T-helper 2 cell treated with Interferon-gamma antibody and Interleukin-4, amounts not matched to agents 100 ng/mL and 5 ng/mL, for 36 hours (primary cell): ENCODE measurements around the gene GPC3. TPM values are rescaled to one million over a fixed set of nuclear protein-coding genes. Genes with fewer than 3 reads are reported as not detected.

Experiments used
- intact Hi-C: fragments of 100-400 bp; cut with micrococcal nuclease; formaldehyde crosslinking; loops from one replicate; pipeline ENCODE4 v1.15.1; 2023
- total RNA-seq: library from RNA; stranded (reverse); gene quantifications from 2 replicates; pipeline ENCODE4 v1.2.3, GENCODE V29; 2022

Gene GPC3
- total RNA-seq, 1 donor from 2014 or later, result 0.45 TPM

- intact Hi-C loops, result no loop called here
Observed at GRCh38 chrX:133929836-133930464, 55.4 kb downstream of the GPC3 start.

DNA sequence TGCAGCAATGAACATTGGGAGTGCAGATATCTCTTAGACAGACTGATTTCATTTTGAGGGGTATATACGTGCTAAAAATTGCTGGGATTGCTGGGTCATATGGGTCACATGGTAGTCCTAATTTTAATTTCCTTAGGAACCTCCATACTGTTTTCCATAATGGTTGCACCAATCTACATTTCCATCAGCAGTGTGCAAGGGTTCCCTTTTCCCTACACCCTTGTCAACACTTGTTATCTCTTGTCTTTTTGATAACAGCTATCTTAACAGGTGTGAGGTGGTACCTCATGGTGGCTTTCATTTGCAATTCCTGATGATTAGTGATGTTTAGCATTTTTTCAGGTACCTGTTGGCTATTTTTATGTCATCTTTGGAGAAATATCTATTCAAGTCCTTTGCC lies 57.0 kb downstream of the GPC3 start:
- intact Hi-C loops, result no loop called here

DNA sequence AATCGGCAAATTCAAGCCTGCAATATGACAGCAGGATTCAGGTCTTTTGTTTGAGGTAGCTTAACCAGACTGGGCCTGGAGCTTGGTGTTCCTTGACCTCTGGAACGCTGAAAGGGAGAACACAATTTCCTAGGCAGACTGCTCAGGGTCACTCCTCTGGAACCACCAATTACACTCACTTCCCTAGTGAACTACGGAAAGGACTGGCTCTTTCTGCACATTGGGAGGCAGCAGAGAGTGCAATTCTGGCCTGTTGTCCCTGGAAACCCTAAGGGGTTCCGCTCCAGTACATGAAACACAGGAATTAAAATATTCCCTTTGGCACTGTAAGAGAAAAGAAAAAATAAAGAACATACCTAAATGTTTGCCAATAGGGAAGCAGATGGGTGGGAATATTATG lies 58.6 kb downstream of the GPC3 start:
- intact Hi-C loops, result no loop called here

DNA sequence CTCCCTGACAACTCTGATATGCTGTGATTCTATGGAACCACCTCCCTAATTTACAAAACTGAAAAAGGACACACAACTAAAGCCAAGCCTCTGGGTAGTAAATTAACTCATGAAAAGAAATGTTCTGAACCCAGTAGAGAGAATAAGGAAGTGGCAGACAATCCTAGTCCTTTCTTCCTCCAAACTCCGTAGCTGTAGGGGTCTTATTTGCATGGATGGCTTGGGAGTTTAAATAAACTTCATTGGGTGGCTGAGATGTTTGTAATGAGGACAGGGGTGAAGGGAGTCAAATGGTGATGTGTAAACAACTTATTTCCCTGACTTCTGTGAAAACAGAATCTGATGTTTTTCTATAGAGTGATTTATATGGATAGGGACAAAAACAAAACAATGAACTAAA lies 59.3 kb downstream of the GPC3 start:
- intact Hi-C loops, result no loop called here

GRCh38 chrX:133924548-133924947 lies 60.8 kb downstream of the GPC3 start:
- intact Hi-C loops, result loop anchor here (5.0 kb wide), 2 partner anchors 263 to 453 kb away; no protein-coding TSS in a partner anchor

- intact Hi-C loops, result loop anchor here (2.0 to 5.0 kb wide), 4 partner anchors 103 to 454 kb away; no protein-coding TSS in a partner anchor
Observed at GRCh38 chrX:133923548-133923947, 61.8 kb downstream of the GPC3 start.

GRCh38 chrX:133923113-133923512 lies 62.3 kb downstream of the GPC3 start:
- intact Hi-C loops, result loop anchor here (2.0 to 5.0 kb wide), 4 partner anchors 104 to 454 kb away; no protein-coding TSS in a partner anchor

- intact Hi-C loops, result loop anchor here (2.0 to 5.0 kb wide), 4 partner anchors 104 to 455 kb away; no protein-coding TSS in a partner anchor
Observed at GRCh38 chrX:133922390-133922771, 63.0 kb downstream of the GPC3 start.

DNA sequence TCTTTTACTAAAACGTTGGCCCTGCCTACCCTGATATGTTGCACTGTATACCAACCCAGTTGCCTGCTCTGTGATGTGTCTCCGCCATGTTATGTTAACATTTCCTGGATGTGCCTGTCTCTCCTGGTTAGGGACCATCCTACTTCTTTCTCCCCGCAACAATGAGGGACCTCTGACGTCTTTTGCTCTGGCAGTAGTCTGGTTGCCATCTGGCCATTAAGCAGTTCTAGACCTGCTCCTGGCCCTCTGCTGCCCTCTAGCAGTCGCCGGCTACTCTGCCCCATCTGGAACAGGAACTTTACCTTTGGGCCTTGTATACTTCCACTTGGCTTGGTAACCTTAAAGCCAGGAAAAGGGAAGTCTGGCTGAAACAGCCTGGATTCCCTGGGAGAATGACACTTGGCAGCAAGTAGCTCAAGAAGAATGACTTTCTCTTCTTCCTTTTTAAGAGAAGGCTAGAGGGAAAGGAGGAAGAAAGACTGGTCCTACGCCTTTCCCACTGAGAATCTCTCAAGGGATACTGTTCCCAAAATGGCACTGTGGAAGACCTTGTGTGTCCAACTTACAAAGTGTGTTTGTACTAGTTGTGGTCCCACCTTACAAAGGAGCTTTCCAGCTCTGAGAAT lies 63.5 kb downstream of the GPC3 start:
- intact Hi-C loops, result loop anchor here (2.0 to 5.0 kb wide), 4 partner anchors 105 to 455 kb away; no protein-coding TSS in a partner anchor

DNA sequence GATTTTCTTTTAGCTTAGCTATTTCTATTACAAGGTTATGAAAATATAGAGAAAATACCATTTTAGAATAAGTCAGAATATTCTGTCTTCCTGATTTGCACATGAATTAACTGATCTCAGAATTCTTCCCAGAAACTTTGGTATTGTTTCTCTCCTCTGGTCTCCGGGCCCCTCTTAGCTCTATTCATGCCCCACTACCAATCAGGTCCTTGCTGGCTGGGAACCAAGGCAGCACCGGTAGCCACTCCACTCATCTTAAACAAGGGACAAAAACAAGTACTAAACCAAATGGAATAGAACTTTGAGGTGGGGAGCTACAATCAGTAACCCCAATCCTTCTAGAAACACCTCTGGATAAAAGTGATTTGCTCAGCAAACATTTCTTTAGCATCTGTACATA lies 64.3 kb downstream of the GPC3 start:
- intact Hi-C loops, result loop anchor here (5.0 kb wide), 2 partner anchors 266 to 456 kb away; no protein-coding TSS in a partner anchor

- intact Hi-C loops, result no loop called here
Observed at GRCh38 chrX:133918361-133918771, 67.0 kb downstream of the GPC3 start.

DNA sequence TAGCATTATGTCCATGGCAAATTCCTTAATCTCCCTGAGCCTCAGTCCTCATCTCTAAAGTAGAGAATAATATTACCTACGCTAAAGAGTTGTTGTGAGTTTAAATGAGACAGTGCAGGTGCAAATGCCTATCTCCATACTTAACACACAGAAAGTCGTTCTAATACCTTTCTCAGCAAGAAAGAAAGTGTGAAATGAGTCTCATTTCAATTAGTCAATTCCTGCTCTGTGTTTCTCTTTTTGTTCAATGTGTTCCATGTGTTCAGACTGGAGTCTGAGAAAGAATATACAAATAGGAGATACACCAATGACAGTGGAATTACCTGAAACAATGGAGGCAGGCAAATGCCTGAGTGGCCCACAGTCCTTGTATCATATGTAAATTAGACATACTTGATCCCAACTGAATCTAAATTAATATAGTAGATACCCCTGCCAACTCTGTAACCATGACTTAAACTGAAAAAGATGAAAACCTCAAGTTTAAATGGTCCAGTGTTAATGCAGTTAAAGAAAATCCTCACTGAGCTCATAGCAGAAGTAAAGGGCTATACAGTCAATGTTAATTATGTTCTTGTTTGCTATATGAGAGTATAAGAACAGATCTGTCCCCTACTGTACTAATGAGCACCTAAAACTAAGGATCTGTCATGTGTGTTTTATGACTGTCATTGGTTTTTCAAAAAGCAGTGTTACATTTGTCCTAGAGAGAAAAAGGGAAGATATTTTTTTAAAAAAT lies 68.2 kb downstream of the GPC3 start:
- intact Hi-C loops, result no loop called here

- intact Hi-C loops, result no loop called here
Observed at GRCh38 chrX:133913658-133914388, 71.6 kb downstream of the GPC3 start.

DNA sequence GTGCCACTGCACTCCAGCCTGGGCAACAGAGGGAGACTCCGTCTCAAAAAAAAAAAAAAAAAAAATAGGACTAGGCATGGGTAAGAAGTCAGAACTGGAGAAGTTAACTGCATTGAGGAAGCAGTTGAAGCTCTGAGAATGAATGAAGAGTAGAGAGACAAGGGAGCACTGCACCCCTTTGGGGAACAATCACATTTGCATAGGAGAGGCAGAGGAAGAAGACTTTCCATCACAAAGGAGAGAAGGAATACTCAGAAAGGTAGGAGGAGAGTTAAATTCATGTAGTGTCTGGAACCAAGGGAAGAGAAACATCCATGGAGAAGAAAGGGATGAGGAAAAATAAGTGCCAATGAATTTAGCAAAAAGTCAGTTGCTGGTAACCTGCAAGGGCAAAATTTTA lies 72.4 kb downstream of the GPC3 start:
- intact Hi-C loops, result no loop called here

- intact Hi-C loops, result no loop called here
Observed at GRCh38 chrX:133911825-133912495, 73.4 kb downstream of the GPC3 start.

- intact Hi-C loops, result no loop called here
Observed at GRCh38 chrX:133910539-133910938, 74.9 kb downstream of the GPC3 start.

- intact Hi-C loops, result no loop called here
Observed at GRCh38 chrX:133909888-133910287, 75.5 kb downstream of the GPC3 start.

DNA sequence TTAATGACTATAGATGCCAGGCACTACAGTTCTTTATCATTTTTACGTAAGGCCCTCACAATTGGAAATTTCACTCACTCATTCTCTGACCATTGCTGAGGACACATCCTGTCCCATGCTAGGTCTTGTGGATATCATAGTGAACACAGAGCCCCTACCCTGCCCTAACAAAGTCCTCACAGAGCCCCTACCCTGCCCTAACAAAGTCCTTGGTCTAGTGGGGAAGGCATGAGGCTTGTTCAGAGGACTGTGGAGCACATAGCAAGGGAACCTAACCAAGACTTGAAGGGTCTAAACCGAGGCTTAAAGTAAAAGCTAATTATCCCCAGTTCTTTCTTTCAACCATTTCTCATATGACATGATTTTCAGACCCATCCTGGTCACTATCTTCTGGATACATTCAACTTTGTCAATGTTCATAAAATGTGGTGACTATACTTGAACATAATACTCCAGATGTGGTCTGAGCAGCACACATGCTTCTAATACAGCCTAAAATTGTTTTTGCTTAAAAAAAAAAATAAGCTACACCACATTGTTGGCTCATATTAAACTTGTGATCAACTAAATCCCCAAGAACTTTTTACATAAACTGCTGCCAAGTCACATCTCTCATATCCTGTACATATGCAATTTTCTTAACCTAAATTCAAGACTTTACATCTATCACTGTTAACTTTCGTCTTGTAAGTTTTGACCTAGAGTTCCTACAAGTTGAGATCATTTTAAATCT lies 77.0 kb downstream of the GPC3 start:
- intact Hi-C loops, result no loop called here

GRCh38 chrX:133907606-133908005 lies 77.8 kb downstream of the GPC3 start:
- intact Hi-C loops, result no loop called here

DNA sequence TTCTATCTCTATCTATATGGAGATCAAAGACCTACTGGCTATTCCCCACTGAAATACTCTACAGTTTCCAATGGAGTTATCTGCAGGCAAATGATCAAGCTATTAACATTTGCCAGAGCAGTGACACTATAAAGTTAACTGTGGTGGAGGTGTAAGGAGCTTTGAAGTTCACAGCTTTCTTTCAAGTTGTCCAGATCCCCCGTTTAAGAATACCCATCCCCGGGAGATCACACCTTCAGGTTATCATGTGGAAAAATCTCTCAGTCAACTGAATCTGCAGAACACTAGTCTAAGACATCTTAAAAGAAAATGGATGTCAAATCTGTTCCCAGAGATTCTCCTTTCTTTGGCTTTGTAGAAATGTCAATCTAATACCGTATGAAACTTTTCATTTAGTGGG lies 80.1 kb downstream of the GPC3 start:
- intact Hi-C loops, result no loop called here
